NCI-H2196 (cell line): ENCODE measurements around the gene ZNF160.

Experiments used
- DNase-seq: peaks from one replicate; lab custom pipeline; 2025; ENCODE audit not compliant: unreplicated experiment; lab: John Stamatoyannopoulos, UW

The ZNF160 gene

DNA sequence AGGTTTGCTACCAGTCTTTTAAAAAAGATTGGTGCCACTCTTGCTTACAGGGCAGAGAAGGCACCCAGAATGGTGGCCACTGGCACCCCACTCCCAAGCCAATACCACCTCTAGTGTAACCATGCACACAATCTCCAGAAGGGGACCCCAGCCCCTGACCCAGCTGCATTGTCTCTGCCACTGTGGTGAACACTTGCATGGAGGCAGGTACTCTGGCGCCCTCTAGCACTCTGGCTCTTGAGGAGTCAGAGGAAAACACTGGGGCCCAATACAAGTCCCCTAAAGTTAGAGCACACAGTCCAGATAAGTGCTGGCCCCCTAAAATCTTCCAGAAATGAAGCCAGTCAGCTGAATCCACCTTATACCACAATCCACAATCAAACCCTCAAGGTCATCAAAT lies 83.5 kb downstream of the ZNF160 start:
- no peak for DNase-seq
